HG02763 (cell line): ENCODE results near the gene OR5A1.
"Not testable (repeated sequence)": the region's sequence is repeated elsewhere in the genome, so short reads cannot be mapped to it uniquely, and the experiment has no call there.

Experiments
- ATAC-seq: cut with Tn5 transposase; IDR thresholded peaks from one replicate; pipeline ENCODE4 v1.9.1; 2021; ENCODE audit warnings: mild to moderate bottlenecking, moderate library complexity; ENCODE audit not compliant: unreplicated experiment

Gene OR5A1

DNA sequence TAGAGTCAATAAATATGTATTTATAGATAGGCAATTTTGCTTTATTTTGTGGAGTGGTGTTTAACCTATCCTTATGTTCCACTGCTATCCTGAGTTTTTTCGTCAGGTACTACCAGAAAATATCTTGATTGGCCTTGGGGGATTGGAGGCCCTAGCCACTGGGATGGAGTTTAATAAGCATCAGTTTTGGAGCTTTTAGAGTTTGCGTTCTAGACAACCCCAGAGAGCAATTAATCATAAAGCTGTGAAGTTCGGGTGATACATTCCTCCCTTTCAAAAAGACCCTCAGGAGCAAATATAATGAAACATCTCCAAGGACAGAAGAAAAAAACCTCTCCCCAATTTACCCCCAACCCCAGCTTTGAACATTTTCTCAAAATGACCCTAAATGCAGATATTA, at the start of gene OR5A1:
OR5A1 (plus strand) TSS at position 301 of the 400 bp plus-strand sequence. CDS start 6,700 bp downstream, outside the sequence.
- no peak for ATAC-seq

DNA sequence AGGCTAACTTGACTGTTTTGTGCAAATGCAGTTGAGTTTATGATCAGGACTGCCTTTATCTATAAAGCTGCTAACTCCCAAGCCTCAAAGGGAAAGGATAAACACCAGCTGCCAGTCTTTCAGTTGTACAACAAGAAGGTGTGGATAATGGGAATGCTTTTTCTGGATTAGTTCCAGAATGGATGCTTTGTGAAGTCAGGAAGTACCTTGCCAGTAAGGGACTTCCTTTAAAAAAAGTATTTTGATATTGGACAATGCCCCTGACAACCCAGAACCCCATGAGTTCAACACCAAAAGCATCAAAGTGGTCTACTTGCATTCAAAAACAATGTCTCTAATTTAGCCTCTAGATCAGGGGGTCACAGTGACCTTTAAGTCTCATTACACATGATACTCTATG, 42.1 kb upstream of the OR5A1 start:
- ATAC-seq = no peak

DNA sequence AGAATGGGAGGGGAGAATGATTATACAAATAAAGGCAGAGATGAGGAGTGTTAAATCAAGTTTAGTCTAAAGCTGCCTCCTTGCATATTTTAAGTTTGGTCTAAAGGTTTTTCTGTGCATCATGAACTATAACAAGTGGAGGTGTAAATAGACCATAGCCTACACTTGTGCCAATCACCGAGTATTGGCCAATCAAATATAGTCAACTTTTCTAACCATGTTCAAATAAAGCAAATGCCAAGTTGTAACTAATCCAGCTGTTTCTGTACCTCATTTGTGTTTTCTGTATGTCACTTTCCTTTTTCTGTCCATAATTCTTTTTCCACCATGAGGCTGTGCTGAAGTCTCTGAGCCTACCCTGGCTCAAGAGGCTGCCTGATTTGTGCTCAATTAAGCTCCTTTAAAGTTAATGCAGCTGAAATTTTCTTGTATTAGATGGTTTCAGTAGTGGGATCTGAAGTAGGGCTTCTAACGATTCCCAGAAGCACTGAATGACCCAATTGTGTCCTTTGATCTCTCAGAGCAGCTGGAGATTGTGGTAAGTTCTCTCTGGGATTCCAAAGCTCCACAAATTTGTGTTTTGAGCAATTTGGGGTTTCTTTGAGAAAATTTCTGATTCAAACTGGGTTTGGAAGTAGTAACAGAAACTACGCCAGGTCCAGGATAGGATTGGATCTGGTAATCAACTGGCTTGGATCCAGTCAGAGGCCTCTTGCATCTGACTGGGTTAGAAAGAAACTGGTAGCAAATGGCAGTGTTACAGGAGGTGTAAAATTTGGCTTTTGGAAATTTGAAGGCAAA, 35.6 kb upstream of the OR5A1 start:
- ATAC-seq = no peak

DNA sequence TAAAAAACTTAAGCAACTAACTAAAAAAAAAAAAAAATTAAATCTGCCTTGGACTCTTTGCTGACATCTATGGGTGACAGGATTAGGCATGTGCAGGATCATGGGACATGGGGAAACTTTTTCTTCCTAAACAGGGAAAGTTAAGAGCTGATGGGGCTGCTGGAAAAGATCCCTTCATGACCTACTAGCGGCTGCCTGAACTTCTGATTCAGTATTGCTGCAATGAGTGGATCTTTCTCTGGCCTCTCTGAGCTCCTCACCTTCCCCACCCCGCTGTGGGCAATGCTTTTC, 35.1 kb upstream of the OR5A1 start:
- no peak for ATAC-seq

DNA sequence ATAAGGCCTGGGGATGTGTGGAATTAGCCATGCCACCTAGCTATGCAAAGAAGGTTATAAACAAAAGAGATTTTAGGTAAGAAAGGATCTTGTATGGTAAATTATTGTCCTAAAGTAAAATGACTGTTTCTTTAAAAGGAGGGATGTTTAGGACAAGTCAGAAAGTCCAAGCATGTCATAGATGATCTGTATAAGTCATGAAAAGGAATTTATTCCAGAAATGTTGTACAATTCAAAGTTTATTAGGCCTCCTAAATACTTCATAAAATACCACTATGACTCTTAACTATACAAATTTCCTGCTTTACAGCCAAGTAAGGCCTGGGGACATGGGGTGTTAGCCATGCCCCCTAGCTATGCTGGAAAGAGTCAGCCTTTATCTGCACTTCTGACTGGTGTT, 32.7 kb upstream of the OR5A1 start:
- no peak for ATAC-seq

DNA sequence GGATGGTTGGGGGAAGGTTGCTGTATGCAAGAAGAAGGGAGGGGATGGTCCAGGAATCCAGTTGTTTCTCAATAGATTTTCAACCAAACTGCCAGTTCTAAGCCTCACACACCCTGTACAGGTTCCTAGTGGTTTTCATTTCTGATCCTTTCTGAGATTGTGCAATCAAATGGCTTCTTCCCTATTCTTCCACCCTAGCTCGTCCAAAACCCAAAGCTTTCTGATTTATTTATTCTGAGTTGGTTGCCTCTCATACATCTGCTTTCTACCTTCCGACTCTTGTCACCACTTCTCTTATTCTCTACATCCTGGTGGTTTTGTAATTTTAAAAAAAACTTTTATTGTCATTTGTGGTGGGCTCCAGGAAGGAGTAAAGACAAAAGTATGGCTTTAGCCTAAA, 22.6 kb upstream of the OR5A1 start:
- ATAC-seq = no peak

DNA sequence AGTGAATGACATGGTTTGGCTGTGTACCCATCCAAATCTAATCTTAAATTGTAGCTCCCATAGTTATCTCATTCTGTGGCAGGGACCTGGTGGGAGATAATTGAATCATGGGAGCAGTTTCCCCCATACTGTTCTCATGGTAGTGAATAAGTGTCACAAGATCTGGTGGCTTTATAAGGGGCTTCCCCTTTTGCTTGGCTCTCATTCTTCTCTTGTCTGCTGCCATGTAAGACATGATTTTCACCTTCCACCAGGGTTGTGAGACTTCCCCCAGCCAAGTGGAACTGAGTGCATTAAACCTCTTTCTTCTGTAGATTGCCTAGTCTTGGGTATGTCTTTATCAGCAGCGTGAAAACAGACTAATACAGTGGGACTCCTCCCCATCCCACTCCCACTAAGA, 21.2 kb upstream of the OR5A1 start:
- ATAC-seq = no peak

DNA sequence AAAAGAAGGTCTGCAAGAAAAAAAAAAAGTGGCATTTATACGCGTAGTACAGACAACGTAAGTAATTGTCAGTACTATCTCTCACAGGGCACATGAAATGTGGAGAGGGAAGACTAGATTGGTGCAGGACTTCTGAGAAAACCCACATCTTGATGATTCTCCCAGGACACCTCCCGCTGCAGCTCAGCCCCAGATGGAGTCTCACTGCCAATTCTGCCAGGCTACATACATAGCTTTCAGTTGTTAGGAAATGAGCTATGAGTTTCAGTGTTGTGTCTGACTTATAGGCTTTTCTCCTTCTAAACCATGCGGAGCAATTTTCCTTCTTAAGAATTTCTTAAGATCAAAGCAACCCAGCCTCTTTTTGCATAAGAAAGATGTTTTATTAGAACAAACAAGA, 19.7 kb upstream of the OR5A1 start:
- no peak for ATAC-seq

DNA sequence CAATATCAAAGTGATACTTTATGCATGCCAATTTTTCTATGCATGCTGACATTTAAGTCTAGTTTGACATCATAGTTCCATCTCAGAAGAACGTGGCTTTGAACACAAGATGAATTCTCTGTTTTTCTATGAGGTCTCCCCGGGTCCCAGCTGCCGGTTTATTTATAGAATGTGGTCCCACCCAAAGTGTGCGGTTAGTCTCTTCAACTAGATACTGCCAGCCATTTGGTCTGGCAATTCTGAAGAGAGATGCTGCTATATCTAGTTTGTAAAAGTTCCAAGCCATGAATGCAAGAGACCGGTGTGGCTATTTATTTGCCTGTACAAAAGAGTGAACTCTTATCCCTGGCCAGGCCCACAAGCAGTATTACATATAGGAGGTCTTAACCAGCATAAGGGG, 19.2 kb upstream of the OR5A1 start:
- no peak for ATAC-seq

DNA sequence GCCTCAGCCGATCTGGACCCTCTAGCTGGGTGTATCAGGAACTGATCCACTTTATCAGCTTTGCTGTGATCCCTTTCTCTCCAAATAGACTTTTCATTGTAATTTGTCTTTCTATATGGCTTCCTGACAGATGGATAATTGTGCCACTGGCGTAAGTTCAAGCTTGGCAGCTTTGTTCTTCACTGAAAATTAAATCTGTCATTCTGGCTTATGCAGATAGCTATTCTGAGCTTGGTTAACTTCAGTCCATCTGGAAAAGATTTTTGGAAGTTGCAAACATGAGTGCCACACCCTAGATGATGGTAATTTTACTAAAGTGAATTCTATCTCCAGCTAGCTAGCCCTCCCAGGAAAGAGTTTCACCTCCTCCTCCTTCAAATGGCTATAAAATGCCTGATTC, 18.1 kb upstream of the OR5A1 start:
- no peak for ATAC-seq

DNA sequence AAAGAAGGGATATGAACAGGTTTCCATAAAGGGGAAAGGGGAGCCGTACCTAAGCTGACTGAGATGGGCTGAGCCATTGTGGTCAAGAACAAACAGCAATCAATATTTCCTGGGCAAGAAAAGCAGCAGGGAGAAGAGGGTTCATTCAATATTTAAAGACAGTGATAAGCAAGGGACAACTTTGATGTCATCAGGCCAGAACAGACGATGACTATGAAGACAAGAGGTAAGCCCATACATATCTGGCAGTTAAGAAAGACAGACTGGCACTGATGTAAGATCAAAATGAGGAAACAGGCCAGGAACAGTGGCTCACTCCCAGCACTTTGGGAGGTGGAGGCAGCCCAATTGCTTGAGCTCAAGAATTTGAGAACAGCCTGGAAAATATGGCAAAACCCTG, 12.4 kb upstream of the OR5A1 start:
- ATAC-seq = no peak

DNA sequence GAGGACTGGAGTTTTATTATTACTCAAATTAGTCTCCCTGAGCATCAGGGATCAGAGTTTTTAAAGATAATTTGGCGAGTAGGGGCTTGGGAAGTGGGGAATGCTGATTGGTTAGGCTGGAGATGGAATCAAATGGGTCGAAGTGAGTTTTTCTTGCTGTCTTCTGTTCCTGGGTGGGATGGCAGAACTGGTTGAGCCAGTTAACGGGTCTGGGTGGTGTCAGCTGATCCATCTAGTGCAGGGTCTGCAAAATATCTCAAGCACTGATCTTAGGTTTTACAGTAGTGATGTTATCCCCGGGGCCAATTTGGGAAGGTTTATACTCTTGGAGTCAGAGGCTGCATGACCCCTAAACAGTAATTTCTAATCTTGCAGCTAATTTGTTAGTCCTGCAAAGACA, 11.1 kb upstream of the OR5A1 start:
- ATAC-seq = no peak

DNA sequence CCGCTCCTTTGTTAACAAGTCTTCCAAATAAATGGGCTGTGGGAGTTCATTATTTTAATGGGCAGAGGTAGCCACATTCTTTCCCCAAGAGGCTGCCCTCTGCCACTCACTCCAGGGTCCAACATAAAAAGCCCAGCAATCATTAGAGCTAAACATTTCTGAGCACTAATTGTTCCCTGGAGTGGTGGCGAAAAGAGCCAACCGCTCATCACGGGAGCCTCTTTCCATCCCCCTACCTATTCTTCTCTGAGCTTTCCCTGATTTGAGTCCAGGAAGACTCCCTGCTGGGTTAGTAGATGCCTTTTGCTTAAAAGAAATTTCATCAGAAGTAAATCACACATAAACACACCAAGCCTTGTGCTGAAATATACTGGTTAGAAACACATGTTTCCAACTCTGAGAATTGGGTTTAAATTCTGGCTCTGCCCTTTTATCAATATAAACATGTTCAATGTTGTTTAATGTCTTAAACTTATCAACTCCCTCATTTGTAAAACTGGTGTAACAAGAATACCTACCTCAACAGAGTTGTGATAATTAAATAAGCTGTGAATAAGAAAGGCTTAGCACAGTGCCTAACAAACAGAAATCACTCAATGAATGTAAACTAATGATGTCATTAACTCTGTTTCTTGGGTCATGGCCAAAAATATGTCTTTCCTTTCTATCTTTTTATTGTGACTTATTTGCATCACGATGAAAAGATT, 9.8 kb upstream of the OR5A1 start, which contains the start of gene OR5A2:
OR5A2 (minus strand) TSS at position 53 of the 707 bp plus-strand sequence. CDS start 3,460 bp downstream, outside the sequence.
- ATAC-seq = no peak

DNA sequence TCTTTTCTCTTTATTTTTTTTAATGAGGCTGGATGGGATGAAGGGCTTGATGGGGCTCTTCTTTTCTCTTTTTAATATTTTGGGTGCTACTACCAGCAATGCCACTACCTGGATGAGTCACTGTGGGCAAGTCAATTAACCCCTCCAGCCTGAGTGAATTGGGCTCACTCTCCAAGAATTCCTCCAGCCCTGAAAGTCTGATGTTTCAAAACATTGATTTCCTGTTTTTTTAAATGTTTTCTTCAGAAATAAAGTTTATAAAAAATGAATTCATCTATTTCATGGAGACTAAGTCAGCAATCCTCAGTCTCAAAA, 9.2 kb upstream of the OR5A1 start:
- no peak for ATAC-seq

DNA sequence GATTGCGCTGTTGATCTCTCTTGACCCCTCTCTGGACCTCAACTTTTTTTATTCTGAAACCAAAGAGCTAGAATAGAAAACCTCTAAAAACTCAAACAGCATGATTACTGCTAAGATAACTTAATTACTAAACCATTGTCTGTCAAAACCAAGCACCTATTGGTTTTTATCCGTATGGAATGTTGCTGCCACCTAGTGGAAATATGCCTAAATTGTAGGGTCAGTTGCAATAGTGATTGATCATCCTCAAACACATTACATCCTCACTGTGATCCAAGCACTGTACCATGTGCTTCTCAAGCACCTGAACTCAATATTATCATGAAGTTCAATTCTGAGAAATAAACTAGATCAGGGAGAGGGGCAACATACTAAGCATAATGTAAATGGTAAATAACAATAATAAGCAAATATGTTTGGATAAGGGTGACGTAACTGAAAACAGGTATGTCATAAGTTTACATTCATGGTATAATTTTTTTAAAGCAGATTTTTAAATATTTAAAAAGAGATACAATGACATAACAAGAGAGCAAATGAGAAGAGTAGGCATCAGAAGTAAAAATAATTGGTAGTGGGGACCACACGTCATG, 6.2 kb upstream of the OR5A1 start:
- ATAC-seq = peak; percentile 66

DNA sequence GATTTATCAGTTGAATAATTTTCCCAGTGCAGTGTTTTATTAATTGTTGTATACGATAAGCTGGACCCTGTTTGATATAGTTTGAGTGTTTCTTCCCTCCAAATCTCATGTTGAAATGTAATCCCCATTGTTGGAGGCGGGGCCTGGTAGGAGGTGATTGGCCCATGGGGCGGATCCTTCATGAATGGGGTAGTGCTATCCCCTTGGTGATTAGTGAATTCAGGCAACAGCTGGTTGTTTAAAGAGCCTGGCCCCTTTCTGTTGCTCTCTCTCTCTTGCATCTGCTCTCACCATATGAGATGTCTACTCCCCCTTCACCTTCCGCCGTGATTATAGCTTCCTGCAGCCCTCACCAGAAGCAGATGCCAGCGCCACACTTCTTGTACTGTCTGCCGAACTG, 1.5 kb downstream of the OR5A1 start:
- ATAC-seq = no peak

DNA sequence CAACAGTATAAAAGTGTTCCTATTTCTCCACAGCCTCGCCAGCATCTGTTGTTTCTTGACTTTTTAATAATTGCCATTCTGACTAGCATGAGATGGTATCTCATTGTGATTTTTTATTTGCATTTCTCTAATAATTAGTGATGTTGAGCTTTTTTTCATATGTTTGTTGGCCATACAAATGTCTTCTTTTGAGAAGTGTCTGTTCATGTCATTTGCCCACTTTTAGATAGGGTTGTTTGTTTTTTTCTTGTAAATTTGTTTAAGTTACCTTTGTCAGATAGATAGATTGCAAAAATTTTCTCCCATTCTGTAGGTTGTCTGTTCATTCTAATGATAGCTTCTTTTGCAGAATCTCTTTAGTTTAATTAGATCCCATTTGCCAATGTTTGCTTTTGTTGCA, 9.4 kb downstream of the OR5A1 start:
- not testable (repeated sequence) for ATAC-seq

DNA sequence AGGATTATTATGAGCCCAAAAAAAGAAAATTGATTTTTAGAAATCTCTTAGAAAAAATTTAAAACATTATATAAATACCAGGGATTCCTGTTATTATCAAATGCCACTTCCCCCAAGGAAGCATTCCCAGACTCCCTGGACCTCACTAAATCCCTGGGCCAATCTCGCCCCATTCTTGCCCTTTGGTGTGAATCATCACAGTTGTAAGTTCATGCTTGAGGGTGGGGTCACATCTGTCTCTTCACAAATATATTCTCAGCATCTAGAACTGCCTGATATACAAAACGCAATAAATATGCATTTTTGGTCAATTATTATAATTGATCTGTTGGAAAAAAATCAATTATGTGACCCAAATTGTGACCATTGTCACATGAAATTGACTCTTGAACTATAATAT, 12.2 kb downstream of the OR5A1 start:
- no peak for ATAC-seq

DNA sequence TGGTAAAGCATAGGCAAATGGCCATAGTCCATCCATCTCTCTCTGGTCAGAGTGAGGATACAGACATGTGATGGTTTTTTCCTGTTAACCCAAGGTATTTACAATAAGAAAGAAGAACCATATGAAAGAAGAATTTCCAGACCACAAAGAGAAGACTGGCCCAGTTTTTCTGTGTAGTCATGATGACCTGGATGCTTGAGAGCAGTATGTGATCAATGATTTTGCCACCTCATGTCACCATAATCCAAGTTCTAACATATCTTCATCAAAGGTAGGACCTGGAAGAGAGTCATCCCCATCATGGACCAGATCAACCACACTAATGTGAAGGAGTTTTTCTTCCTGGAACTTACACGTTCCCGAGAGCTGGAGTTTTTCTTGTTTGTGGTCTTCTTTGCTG, 20.4 kb downstream of the OR5A1 start, which contains the start of gene OR4D6:
OR4D6 (plus strand) TSS at position 301 of the 400 bp plus-strand sequence; CDS start at position 301, 0 bp downstream.
- ATAC-seq = no peak

DNA sequence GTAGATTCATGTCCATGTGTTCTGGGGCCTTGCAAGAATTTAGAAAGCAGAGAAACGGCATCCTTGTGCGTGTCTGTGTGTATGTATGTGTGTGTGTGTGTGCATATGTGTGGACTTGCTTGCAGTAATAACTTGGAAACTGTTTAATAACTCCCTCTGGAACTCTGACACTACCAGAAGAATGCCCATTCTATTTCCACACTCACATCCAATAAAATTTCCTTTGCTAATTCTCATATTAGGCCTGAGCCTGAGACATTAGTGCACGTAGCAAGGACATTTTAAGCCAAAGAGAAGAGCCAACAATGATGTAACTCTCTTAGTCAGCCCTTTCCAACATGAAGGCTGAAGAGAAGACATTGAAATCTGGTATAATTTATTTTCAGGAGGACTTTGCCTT, 23.6 kb downstream of the OR5A1 start:
- no peak for ATAC-seq

DNA sequence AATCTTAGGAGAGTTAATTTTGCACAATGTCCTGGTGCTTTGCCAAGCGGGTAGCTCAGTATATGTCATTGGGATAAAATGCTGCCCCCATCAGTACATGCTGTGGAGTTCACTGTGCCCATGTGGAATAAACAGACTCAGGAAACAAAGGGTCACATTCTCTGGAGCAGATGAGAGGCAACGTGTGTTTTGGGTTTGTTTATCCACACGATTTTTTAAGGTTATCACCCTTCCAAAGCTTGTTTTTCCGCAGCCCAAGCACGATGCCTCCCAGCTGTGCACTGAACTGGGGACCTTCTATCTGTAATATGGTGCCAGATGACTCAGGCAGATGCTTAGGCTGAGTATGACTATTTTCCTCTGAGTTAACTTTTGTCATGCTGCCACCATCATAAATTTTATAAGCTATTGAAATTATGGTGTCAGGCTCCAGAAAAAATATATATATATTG, 26.9 kb downstream of the OR5A1 start:
- ATAC-seq = no peak

DNA sequence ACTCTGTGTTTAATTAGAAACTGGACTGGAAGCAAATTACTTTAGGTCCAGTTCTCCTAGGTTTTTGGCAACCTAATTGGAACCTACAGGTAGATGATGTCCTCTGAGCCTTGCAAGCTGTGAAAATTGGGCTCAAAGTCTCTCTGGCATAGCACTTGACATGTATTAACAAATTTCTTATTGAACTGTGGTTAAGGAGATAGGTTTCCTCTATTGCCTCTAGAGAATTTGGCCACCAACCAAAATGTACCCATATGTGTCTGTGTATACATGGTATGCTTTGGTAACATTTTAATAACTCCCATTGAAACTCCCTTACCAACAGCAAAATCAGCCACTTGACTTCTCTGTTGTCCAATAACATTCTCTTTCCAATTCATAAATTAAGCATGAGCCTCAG, 36.7 kb downstream of the OR5A1 start, which contains the start of gene OR4D10:
OR4D10 (plus strand) TSS at position 301 of the 400 bp plus-strand sequence. CDS start 4,115 bp downstream, outside the sequence.
- no peak for ATAC-seq
